CD4-positive, alpha-beta T cell treated with Interleukin-15 for 1 hour (primary cell): ENCODE data around the gene HTT-AS.

Experiments used
- DNase-seq: peaks from one replicate; pipeline ENCODE4 v3.0.0-alpha.2; 2020

HTT-AS gene

GRCh38 chr4:3047464-3048286, 26.7 kb downstream of the HTT-AS start:
- peak; percentile 93 for DNase-seq

- no peak for DNase-seq
Observed at GRCh38 chr4:3046623-3047022, 27.7 kb downstream of the HTT-AS start.

GRCh38 chr4:3046162-3046561, 28.2 kb downstream of the HTT-AS start:
- peak; percentile 53 for DNase-seq

GRCh38 chr4:3044870-3045819, 29.2 kb downstream of the HTT-AS start:
- DNase-seq, result peak; percentile 92

- no peak for DNase-seq
Observed at GRCh38 chr4:3043282-3044020, 30.9 kb downstream of the HTT-AS start.

GRCh38 chr4:3042226-3042625, 32.1 kb downstream of the HTT-AS start:
- DNase-seq, result no peak

GRCh38 chr4:3041192-3042142, 32.9 kb downstream of the HTT-AS start:
- DNase-seq, result peak; percentile 70

- peak; percentile 22 for DNase-seq
Observed at GRCh38 chr4:3040452-3041191, 33.7 kb downstream of the HTT-AS start.

- DNase-seq, result no peak
Observed at GRCh38 chr4:3039706-3040366, 34.5 kb downstream of the HTT-AS start.

GRCh38 chr4:3037957-3038461, 36.3 kb downstream of the HTT-AS start:
- DNase-seq, result no peak

- DNase-seq, result no peak
Observed at GRCh38 chr4:3036131-3036952, 38.0 kb downstream of the HTT-AS start.

GRCh38 chr4:3035674-3036073, 38.7 kb downstream of the HTT-AS start:
- DNase-seq, result no peak

GRCh38 chr4:3035249-3035648, 39.1 kb downstream of the HTT-AS start:
- no peak for DNase-seq

GRCh38 chr4:3034231-3034630, 40.1 kb downstream of the HTT-AS start:
- no peak for DNase-seq

- no peak for DNase-seq
Observed at GRCh38 chr4:3031357-3032082, 42.8 kb downstream of the HTT-AS start.

- no peak for DNase-seq
Observed at GRCh38 chr4:3030566-3031356, 43.6 kb downstream of the HTT-AS start.

- no peak for DNase-seq
Observed at GRCh38 chr4:3029464-3029863, 44.9 kb downstream of the HTT-AS start.

- no peak for DNase-seq
Observed at GRCh38 chr4:3026540-3026939, 47.8 kb downstream of the HTT-AS start.
